ENCODE data around the gene A2M.
"Not testable (repeated sequence)": the region's sequence is repeated elsewhere in the genome, so short reads cannot be mapped to it uniquely, and the experiment has no call there.

Gene A2M

GRCh38 chr12:9115731-9116559 lies at the start of gene A2M:
TSS of gene A2M (minus strand) at chr12:9115919. CDS start at chr12:9115849, 70 bp downstream.
- no peak for DNase-seq (ENCODE audit: low read depth in 4 of 4, low spot score in 1 of 4)

GRCh38 chr12:9163392-9163791 lies 47.7 kb upstream of the A2M start:
- no peak for DNase-seq (ENCODE audit: low read depth in 4 of 4, low spot score in 1 of 4)

- DNase-seq (ENCODE audit: low read depth in 4 of 4, low spot score in 1 of 4) = no peak
Observed at GRCh38 chr12:9156119-9156518, 40.4 kb upstream of the A2M start.

- no peak for DNase-seq (ENCODE audit: low read depth in 4 of 4, low spot score in 1 of 4)
Observed at GRCh38 chr12:9149372-9149771, 33.7 kb upstream of the A2M start.

GRCh38 chr12:9148926-9149325 lies 33.2 kb upstream of the A2M start:
- no peak for DNase-seq (ENCODE audit: low read depth in 4 of 4, low spot score in 1 of 4)

GRCh38 chr12:9147461-9147860 lies 31.7 kb upstream of the A2M start:
- DNase-seq (ENCODE audit: low read depth in 4 of 4, low spot score in 1 of 4) = no peak

GRCh38 chr12:9144730-9145106 lies 29.0 kb upstream of the A2M start:
- DNase-seq (ENCODE audit: low read depth in 4 of 4, low spot score in 1 of 4) = no peak

- DNase-seq (ENCODE audit: low read depth in 4 of 4, low spot score in 1 of 4) = no peak
Observed at GRCh38 chr12:9143929-9144729, 28.4 kb upstream of the A2M start.

GRCh38 chr12:9143137-9143536 lies 27.4 kb upstream of the A2M start:
- DNase-seq (ENCODE audit: low read depth in 4 of 4, low spot score in 1 of 4) = no peak

- DNase-seq (ENCODE audit: low read depth in 4 of 4, low spot score in 1 of 4) = not testable (repeated sequence)
Observed at GRCh38 chr12:9139588-9140290, 24.0 kb upstream of the A2M start.

- no peak for DNase-seq (ENCODE audit: low read depth in 4 of 4, low spot score in 1 of 4)
Observed at GRCh38 chr12:9135903-9136310, 20.2 kb upstream of the A2M start.

GRCh38 chr12:9134981-9135628 lies 19.4 kb upstream of the A2M start:
- no peak for DNase-seq (ENCODE audit: low read depth in 4 of 4, low spot score in 1 of 4)

GRCh38 chr12:9133216-9133916 lies 17.6 kb upstream of the A2M start:
- no peak for DNase-seq (ENCODE audit: low read depth in 4 of 4, low spot score in 1 of 4)

GRCh38 chr12:9132008-9132535 lies 16.4 kb upstream of the A2M start:
- no peak for DNase-seq (ENCODE audit: low read depth in 4 of 4, low spot score in 1 of 4)

- no peak for DNase-seq (ENCODE audit: low read depth in 4 of 4, low spot score in 1 of 4)
Observed at GRCh38 chr12:9130244-9130643, 14.5 kb upstream of the A2M start.

- no peak for DNase-seq (ENCODE audit: low read depth in 4 of 4, low spot score in 1 of 4)
Observed at GRCh38 chr12:9127936-9128663, 12.4 kb upstream of the A2M start.

- DNase-seq (ENCODE audit: low read depth in 4 of 4, low spot score in 1 of 4) = no peak
Observed at GRCh38 chr12:9127484-9127883, 11.8 kb upstream of the A2M start.

GRCh38 chr12:9124383-9125031 lies 8.8 kb upstream of the A2M start:
- no peak for DNase-seq (ENCODE audit: low read depth in 4 of 4, low spot score in 1 of 4)

GRCh38 chr12:9123781-9124382 lies 8.2 kb upstream of the A2M start:
- no peak for DNase-seq (ENCODE audit: low read depth in 4 of 4, low spot score in 1 of 4)

Data from stimulated activated CD4-positive, alpha-beta T cell treated with anti-CD3 and anti-CD28 coated beads, Interleukin-1b, Interleukin-23, amount 100 ng/mL, for 24 hours (primary cell).